ENCODE measurements around the gene COL4A1.

The COL4A1 gene

GRCh38 chr13:110269509-110270185, 37.3 kb downstream of the COL4A1 start:
- no peak for DNase-seq (ENCODE audit: low read depth)
- no peak for TF ChIP-seq CTCF (IDR thresholded peaks at IDR 0.05; ENCODE audit: insufficient read depth, low read depth, low read length, missing control alignments)
- H3K4me3 ChIP-seq (ENCODE audit: low read length): no peak overlapping the region

- TF ChIP-seq CTCF (IDR thresholded peaks at IDR 0.05; ENCODE audit: insufficient read depth, low read depth, low read length, missing control alignments): no peak
- DNase-seq (ENCODE audit: low read depth): no peak
- H3K4me3 ChIP-seq (ENCODE audit: low read length): no peak overlapping the region
Measured at GRCh38 chr13:110268576-110269185, 38.3 kb downstream of the COL4A1 start.

- H3K4me3 ChIP-seq (ENCODE audit: low read length): no peak overlapping the region
- TF ChIP-seq CTCF (IDR thresholded peaks at IDR 0.05; ENCODE audit: insufficient read depth, low read depth, low read length, missing control alignments): no peak
- DNase-seq (ENCODE audit: low read depth): no peak
Measured at GRCh38 chr13:110268061-110268460, 38.9 kb downstream of the COL4A1 start.

DNA sequence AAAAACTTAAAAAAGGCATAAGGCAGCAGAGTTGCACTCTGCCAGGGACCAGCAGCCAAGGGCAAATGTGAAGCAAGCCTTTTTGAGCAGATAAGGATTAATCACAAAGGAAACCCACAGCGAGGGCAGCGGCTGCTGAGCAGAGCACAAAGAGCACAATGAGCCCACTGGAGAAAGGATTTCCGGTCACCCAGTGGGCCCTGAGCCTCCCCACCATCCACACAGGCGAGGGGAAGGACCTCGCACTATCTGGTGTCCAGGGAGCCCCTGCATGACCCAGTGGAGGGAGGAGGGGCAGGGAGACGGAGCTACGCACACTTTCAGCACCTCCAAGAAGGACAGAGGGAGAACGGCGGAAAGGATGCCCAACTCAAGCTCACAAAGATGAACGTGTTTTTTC, 40.0 kb downstream of the COL4A1 start:
- no peak overlapping the region for H3K4me3 ChIP-seq (ENCODE audit: low read length)
- no peak for TF ChIP-seq CTCF (IDR thresholded peaks at IDR 0.05; ENCODE audit: insufficient read depth, low read depth, low read length, missing control alignments)
- no peak for DNase-seq (ENCODE audit: low read depth)

GRCh38 chr13:110266431-110266809, 40.5 kb downstream of the COL4A1 start:
- TF ChIP-seq CTCF (IDR thresholded peaks at IDR 0.05; ENCODE audit: insufficient read depth, low read depth, low read length, missing control alignments): no peak
- DNase-seq (ENCODE audit: low read depth): no peak
- no peak overlapping the region for H3K4me3 ChIP-seq (ENCODE audit: low read length)

GRCh38 chr13:110265682-110266430, 41.1 kb downstream of the COL4A1 start:
- TF ChIP-seq CTCF (IDR thresholded peaks at IDR 0.05; ENCODE audit: insufficient read depth, low read depth, low read length, missing control alignments): no peak
- no peak overlapping the region for H3K4me3 ChIP-seq (ENCODE audit: low read length)
- no peak for DNase-seq (ENCODE audit: low read depth)

All from epithelial cell of esophagus (primary cell).